K562 (cell line): ENCODE data around the gene FUT8.

Source experiments
- BRF2 ChIP-seq: IDR thresholded peaks from 3 replicates; pipeline ENCODE4 v1.6.1; 2011; ENCODE audit warnings: borderline replicate concordance, mild to moderate bottlenecking; ENCODE audit not compliant: insufficient read length, insufficient read depth
- CTCF ChIP-seq, 3 experiments: IDR thresholded peaks in 2 of 3; conservative IDR thresholded peaks in 1 of 3; 2 replicates each; pipeline ENCODE4 v1.5.1; 2011 to 2012; ENCODE audit warnings: low read length in 3 of 3, mild to moderate bottlenecking in 3 of 3, control low read depth in 2 of 3, improper control_type of control experiment in 1 of 3, inconsistent platforms in 1 of 3, low read depth in 1 of 3, mixed read lengths in 1 of 3, moderate library complexity in 1 of 3; ENCODE audit not compliant: insufficient read depth in 2 of 3
- IRF2 ChIP-seq: sonication (generic); formaldehyde crosslinking; IDR thresholded peaks from 2 replicates; pipeline ENCODE4 v1.8.1; 2022; ENCODE audit warnings: mild to moderate bottlenecking, missing genetic modification reagents
- MCM7 ChIP-seq, 2 experiments: fragments of 450-650 bp; IDR thresholded peaks; 2 replicates each; pipeline ENCODE4 v1.6.1; 2016 to 2018
- POU5F1 ChIP-seq: fragments of 150-350 bp; IDR thresholded peaks from 2 replicates; pipeline ENCODE4 v1.6.1; 2014; ENCODE audit warnings: borderline replicate concordance, low read length, low read depth, mild to moderate bottlenecking; ENCODE audit not compliant: partially characterized antibody

- TF ChIP-seq IRF2 (CRISPR knock-in tag): no peak
- TF ChIP-seq CTCF (IDR thresholded peaks at IDR 0.05 in 2 of 3, conservative IDR thresholded peaks at IDR 0.05 in 1 of 3; ENCODE audit: insufficient read depth in 2 of 3, low read depth in 1 of 3, low read length in 3 of 3): no peak
- TF ChIP-seq BRF2: no peak
- no peak for TF ChIP-seq MCM7 (IDR thresholded peaks at IDR 0.05)
- TF ChIP-seq POU5F1: no peak
Measured at GRCh38 chr14:65382586-65382985, 29.9 kb upstream of the FUT8 start.
